Peyer's patch (tissue), 4 donors: ENCODE results near the gene ECHS1.

Experiments
- POLR2A ChIP-seq, 2 donors: fragments of 450-650 bp; IDR thresholded peaks; one replicate each; pipeline ENCODE4 v1.5.1; 2017; ENCODE audit warnings: antibody characterized with exemption in 2 of 2, mild to moderate bottlenecking in 2 of 2, moderate library complexity in 2 of 2
- TF ChIP-seq, protein P1 (sequence below), 6 experiments: fragments of 450-650 bp in 4 of 6; fragments of 200-600 bp in 2 of 6; sonication (generic) in 1 of 6; IDR thresholded peaks; one replicate each; pipeline ENCODE4 v1.5.1; 2017 to 2019; ENCODE audit warnings: antibody characterized with exemption in 6 of 6, mild to moderate bottlenecking in 3 of 6, moderate library complexity in 1 of 6

DNA sequence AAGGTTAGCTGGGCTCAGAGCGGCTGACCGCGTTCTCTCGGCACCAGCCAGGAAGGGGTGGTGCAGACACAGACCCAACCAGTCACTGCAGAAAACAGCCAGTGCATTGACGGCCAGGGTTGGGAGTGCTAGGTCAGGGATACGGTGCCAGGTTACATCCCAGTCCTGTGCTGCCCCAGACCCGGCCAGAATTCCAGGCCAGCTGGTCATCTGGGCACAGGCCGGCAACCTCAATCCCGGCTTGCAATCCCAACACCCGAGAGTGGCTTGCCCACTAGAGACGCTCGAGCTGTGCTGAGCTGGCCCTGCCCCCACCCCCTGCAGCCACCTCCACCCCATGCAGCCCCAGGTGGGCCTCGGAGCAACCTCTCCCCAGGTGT is 22.2 kb downstream of the ECHS1 start:
- TF ChIP-seq, protein P1, sequence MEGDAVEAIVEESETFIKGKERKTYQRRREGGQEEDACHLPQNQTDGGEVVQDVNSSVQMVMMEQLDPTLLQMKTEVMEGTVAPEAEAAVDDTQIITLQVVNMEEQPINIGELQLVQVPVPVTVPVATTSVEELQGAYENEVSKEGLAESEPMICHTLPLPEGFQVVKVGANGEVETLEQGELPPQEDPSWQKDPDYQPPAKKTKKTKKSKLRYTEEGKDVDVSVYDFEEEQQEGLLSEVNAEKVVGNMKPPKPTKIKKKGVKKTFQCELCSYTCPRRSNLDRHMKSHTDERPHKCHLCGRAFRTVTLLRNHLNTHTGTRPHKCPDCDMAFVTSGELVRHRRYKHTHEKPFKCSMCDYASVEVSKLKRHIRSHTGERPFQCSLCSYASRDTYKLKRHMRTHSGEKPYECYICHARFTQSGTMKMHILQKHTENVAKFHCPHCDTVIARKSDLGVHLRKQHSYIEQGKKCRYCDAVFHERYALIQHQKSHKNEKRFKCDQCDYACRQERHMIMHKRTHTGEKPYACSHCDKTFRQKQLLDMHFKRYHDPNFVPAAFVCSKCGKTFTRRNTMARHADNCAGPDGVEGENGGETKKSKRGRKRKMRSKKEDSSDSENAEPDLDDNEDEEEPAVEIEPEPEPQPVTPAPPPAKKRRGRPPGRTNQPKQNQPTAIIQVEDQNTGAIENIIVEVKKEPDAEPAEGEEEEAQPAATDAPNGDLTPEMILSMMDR (IDR thresholded peaks at IDR 0.05), result no peak
- TF ChIP-seq POLR2A (IDR thresholded peaks at IDR 0.05), result no peak
